ENCODE data around the gene CEBPA.

- TF ChIP-seq CTCF (IDR thresholded peaks at IDR 0.05; ENCODE audit: insufficient read depth, low read depth, low read length): no peak
- no peak for TF ChIP-seq EZH2 (IDR thresholded peaks at IDR 0.05; ENCODE audit: insufficient read depth, low read length)
These were observed 26.3 kb downstream of the CEBPA start for GRCh38 chr19:33275933-33276619.

All from astrocyte (in vitro differentiated cells and primary cell).